CD4-positive, alpha-beta T cell (primary cell): ENCODE results near the gene PARP16. TPM values are rescaled to one million over a fixed set of nuclear protein-coding genes. Genes with fewer than 3 reads are reported as not detected.

Experiments used
- ATAC-seq: fragments of 200-7000 bp; cut with Tn5 transposase; one replicate; pipeline ENCODE4 v1.10.0; 2022; ENCODE audit warnings: mild to moderate bottlenecking; ENCODE audit not compliant: poor library complexity
- CTCF ChIA-PET: fragments of 350-600 bp; sonication (Branson Sonifier 250); formaldehyde crosslinking; loops from one replicate; lab custom pipeline; 2021; ENCODE audit warnings: antibody characterized with exemption, inconsistent platforms; lab: Charles Lee
- POLR2A ChIA-PET: fragments of 350-600 bp; sonication (Branson Sonifier 250); formaldehyde crosslinking; loops from one replicate; lab custom pipeline; 2021; ENCODE audit warnings: antibody characterized with exemption, inconsistent platforms; lab: Charles Lee
- DNase-seq, 14 experiments: peaks; one replicate each; pipeline ENCODE4 v3.0.0-alpha.2; 2013 to 2020; ENCODE audit warnings: mixed read lengths in 2 of 14
- H3K27ac ChIP-seq, 2 donors: one replicate each; pipeline versions ENCODE4 v1.5.1 to v1.7.0; 2013; ENCODE audit warnings: low read length in 2 of 2, low read depth in 1 of 2, mild to moderate bottlenecking in 1 of 2
- H3K27me3 ChIP-seq, 2 experiments: 1 replicate in 1 of 2; 2 replicates in 1 of 2; pipeline versions ENCODE4 v1.6.1 to v1.7.0; 2013; ENCODE audit warnings: low read length in 2 of 2, control low read depth in 1 of 2, mild to moderate bottlenecking in 1 of 2, moderate library complexity in 1 of 2; ENCODE audit not compliant: insufficient read depth in 2 of 2, control insufficient read depth in 1 of 2
- H3K36me3 ChIP-seq: one replicate; pipeline ENCODE4 v1.6.1; 2013; ENCODE audit warnings: low read length, control low read depth; ENCODE audit not compliant: insufficient read depth
- H3K4me1 ChIP-seq: one replicate; pipeline ENCODE4 v1.6.1; 2013; ENCODE audit warnings: low read length, control low read depth; ENCODE audit not compliant: insufficient read depth
- H3K4me3 ChIP-seq: one replicate; pipeline ENCODE4 v1.5.1; 2013; ENCODE audit warnings: mild to moderate bottlenecking, low read length, moderate library complexity
- H3K9me3 ChIP-seq, 2 experiments: 1 replicate in 1 of 2; 2 replicates in 1 of 2; pipeline versions ENCODE4 v1.6.1 to v1.7.0; 2013; ENCODE audit warnings: low read length in 2 of 2, mild to moderate bottlenecking in 2 of 2, control low read depth in 1 of 2, moderate library complexity in 1 of 2; ENCODE audit not compliant: control insufficient read depth in 1 of 2, insufficient read depth in 1 of 2
- H3K27ac Mint-ChIP-seq: one replicate; pipeline ENCODE4 v1.8.0; 2020; ENCODE audit warnings: mixed read lengths
- H3K27me3 Mint-ChIP-seq: one replicate; pipeline ENCODE4 v1.8.0; 2021; ENCODE audit warnings: mixed read lengths
- H3K36me3 Mint-ChIP-seq: one replicate; pipeline ENCODE4 v1.8.0; 2021; ENCODE audit warnings: low read depth, mixed read lengths
- H3K4me1 Mint-ChIP-seq: one replicate; pipeline ENCODE4 v1.8.0; 2021; ENCODE audit warnings: low read depth, mixed read lengths
- H3K4me3 Mint-ChIP-seq: one replicate; pipeline ENCODE4 v1.8.0; 2020; ENCODE audit warnings: mild to moderate bottlenecking, mixed read lengths
- H3K9me3 Mint-ChIP-seq: one replicate; pipeline ENCODE4 v1.8.0; 2020; ENCODE audit warnings: mixed read lengths
- CTCF ChIP-seq: fragments of 200-600 bp; IDR thresholded peaks from one replicate; pipeline ENCODE4 v1.8.0; 2022; ENCODE audit warnings: antibody characterized with exemption, mild to moderate bottlenecking
- intact Hi-C, 2 experiments: fragments of 100-400 bp; cut with DNase I in 1 of 2; cut with micrococcal nuclease in 1 of 2; formaldehyde crosslinking; loops; one replicate each; pipeline versions ENCODE4 v1.15.1 to v1.9.0; 2023 to 2025; cut with DNase I, micrococcal nuclease
- total RNA-seq, 174 experiments: library from RNA in 2 of 174; stranded (reverse) in 2 of 174; gene quantifications; one replicate each; pipeline ENCODE4 v1.2.3 and lab custom pipeline; 2021 to 2026

PARP16 gene
- total RNA-seq, 2 experiments from 2014 or later = 11.3 to 12.9 TPM

GRCh38 chr15:65326818-65327217 is 40.1 kb upstream of the PARP16 start:
- ChIA-PET POLR2A (no interaction called here), CTCF (no interaction called here)
- Mint-ChIP-seq H3K36me3 (no peaks in the 10 kb centered on the region), H3K27ac (no peak overlapping the region), H3K4me1 (no peaks in the 10 kb centered on the region), H3K4me3 (no peak overlapping the region), H3K27me3 (peaks cover 15% of the 10 kb centered on the region), H3K9me3 (no peaks in the 10 kb centered on the region)
- Histone ChIP-seq H3K27ac (no peak overlapping the region), H3K36me3 (no peaks in the 10 kb centered on the region), H3K4me1 (no peaks in the 10 kb centered on the region), H3K27me3 (peaks cover 0 to 20% of the 10 kb centered on the region in 2 experiments), H3K9me3 (no peaks in the 10 kb centered on the region), H3K4me3 (no peak overlapping the region)
- TF ChIP-seq CTCF = no peak
- no peak for DNase-seq
- ATAC-seq = no peak
- intact Hi-C loops = no loop called here

GRCh38 chr15:65326117-65326526 is 39.4 kb upstream of the PARP16 start:
- POLR2A ChIA-PET = no interaction called here
- H3K27me3 Mint-ChIP-seq = peaks cover 13% of the 10 kb centered on the region
- intact Hi-C loops = no loop called here

GRCh38 chr15:65323071-65323511 is 36.4 kb upstream of the PARP16 start:
- Histone ChIP-seq H3K27me3 (peaks cover 0 to 20% of the 10 kb centered on the region in 2 experiments), H3K36me3 (no peaks in the 10 kb centered on the region), H3K4me3 (no peak overlapping the region), H3K27ac (no peak overlapping the region), H3K4me1 (peaks cover 2% of the 10 kb centered on the region), H3K9me3 (no peaks in the 10 kb centered on the region)
- intact Hi-C loops = no loop called here
- ChIA-PET CTCF (no interaction called here), POLR2A (interaction anchor here (0.9 kb wide), 1 partner anchor 18 kb away, joined by 3 read pairs; the partner anchor contains the start of gene RNU5B-1)
- DNase-seq (no peak), ATAC-seq (no peak)
- no peak for TF ChIP-seq CTCF
- H3K27ac Mint-ChIP-seq = no peak overlapping the region
- no peaks in the 10 kb centered on the region for H3K4me1 Mint-ChIP-seq
- no peaks in the 10 kb centered on the region for H3K9me3 Mint-ChIP-seq
- no peak overlapping the region for H3K4me3 Mint-ChIP-seq
- no peaks in the 10 kb centered on the region for H3K36me3 Mint-ChIP-seq
- peaks cover 3% of the 10 kb centered on the region for H3K27me3 Mint-ChIP-seq

More at GRCh38 chr15:65326117-65326526, 39.4 kb upstream of the PARP16 start:
- no peaks in the 10 kb centered on the region for H3K4me1 Mint-ChIP-seq
- no peak overlapping the region for H3K4me3 ChIP-seq
- no peak for ATAC-seq
- no peaks in the 10 kb centered on the region for H3K9me3 Mint-ChIP-seq
- no peaks in the 10 kb centered on the region for H3K9me3 ChIP-seq
- no peaks in the 10 kb centered on the region for H3K36me3 ChIP-seq
- H3K36me3 Mint-ChIP-seq = no peaks in the 10 kb centered on the region
- TF ChIP-seq CTCF = no peak
- H3K27ac ChIP-seq = no peak overlapping the region
- DNase-seq = no peak
- no peak overlapping the region for H3K4me3 Mint-ChIP-seq
- peaks cover 0 to 20% of the 10 kb centered on the region in 2 experiments for H3K27me3 ChIP-seq
- no peak overlapping the region for H3K27ac Mint-ChIP-seq
- CTCF ChIA-PET = no interaction called here
- H3K4me1 ChIP-seq = no peaks in the 10 kb centered on the region
